Heart right ventricle (tissue), 16 donors: ENCODE data around the gene TTC23. TPM values are rescaled to one million over a fixed set of nuclear protein-coding genes. Genes with fewer than 3 reads are reported as not detected.

ENCODE experiments used
- ATAC-seq, 8 donors: fragments of 200-7000 bp; cut with Tn5 transposase; one replicate each; pipeline ENCODE4 v1.9.1; 2020; ENCODE audit warnings: mild to moderate bottlenecking in 8 of 8, moderate library complexity in 8 of 8, moderate number of reproducible peaks in 1 of 8
- DNase-seq, 2 donors: peaks; one replicate each; pipeline ENCODE4 v3.0.0-alpha.2; 2020
- H3K27ac ChIP-seq, 10 donors: fragments of 200-600 bp; sonication (generic) in 2 of 10; one replicate each; pipeline versions ENCODE4 v1.5.0 to v1.8.0; 2020 to 2022; ENCODE audit warnings: mild to moderate bottlenecking in 3 of 10
- H3K27me3 ChIP-seq, 7 donors: fragments of 200-600 bp; one replicate each; pipeline ENCODE4 v1.8.0; 2021 to 2022; ENCODE audit warnings: mild to moderate bottlenecking in 2 of 7
- H3K36me3 ChIP-seq, 9 donors: fragments of 200-600 bp; sonication (generic) in 1 of 9; one replicate each; pipeline versions ENCODE4 v1.5.0 to v1.8.0; 2020 to 2022; ENCODE audit warnings: mild to moderate bottlenecking in 2 of 9
- H3K4me1 ChIP-seq, 9 donors: fragments of 200-600 bp; sonication (generic) in 1 of 9; one replicate each; pipeline versions ENCODE4 v1.5.0 to v1.8.0; 2020 to 2022; ENCODE audit warnings: mild to moderate bottlenecking in 4 of 9
- H3K4me3 ChIP-seq, 10 donors: fragments of 200-600 bp; sonication (generic) in 2 of 10; one replicate each; pipeline versions ENCODE4 v1.5.0 to v1.8.0; 2020 to 2022; ENCODE audit warnings: mild to moderate bottlenecking in 7 of 10, moderate library complexity in 2 of 10
- H3K9me3 ChIP-seq, 11 donors: fragments of 200-600 bp in 10 of 11; sonication (generic) in 2 of 11; one replicate each; pipeline versions ENCODE4 v1.5.0 to v1.8.0; 2013 to 2022; ENCODE audit warnings: mild to moderate bottlenecking in 2 of 11, control low read depth in 1 of 11, moderate library complexity in 1 of 11
- CTCF ChIP-seq, 9 donors: fragments of 200-600 bp; sonication (generic) in 2 of 9; IDR thresholded peaks; one replicate each; pipeline versions ENCODE4 v1.5.0 to v1.8.0; 2021 to 2022; ENCODE audit warnings: antibody characterized with exemption in 9 of 9, mild to moderate bottlenecking in 5 of 9, moderate library complexity in 1 of 9
- WGBS, 2 donors: extraction: QIAGEN DNeasy Blood & Tissue Kit; methylation state at CpG; one replicate each; pipeline ENCODE4 v1.1.7; 2013; ENCODE audit warnings: inconsistent platforms in 1 of 2; 5-methylcytosine and 5-hydroxymethylcytosine counted together
- intact Hi-C, 10 donors: fragments of 100-400 bp; cut with DNase I; formaldehyde crosslinking; loops; one replicate each; pipeline versions ENCODE4 v1.11.1 to v1.14.2; 2022
- polyA plus RNA-seq, 2 donors: library from polyadenylated mRNA; stranded (reverse); fragments of 200-250 nt; gene quantifications; one replicate each; pipeline ENCODE4 v1.2.3, GENCODE V29; 2013
- total RNA-seq, 10 donors: library from RNA; stranded (reverse); fragmentation: NEBNext Ultra II Directional in 3 of 10; extraction: Animal tissue kit (Norgen Biotek cat#: 25700) in 3 of 10; gene quantifications; one replicate each; pipeline versions ENCODE4 v1.2.1 to v1.2.4, GENCODE V29; 2021 to 2023
- donor health status: Arrhythmogenic right ventricular cardiomyopathy.
- donor health status: ischemic (EF 13 %, LVEDD 7.1; RV severe dilation, severe dysfunction).
- donor health status: healthy with polysubstance abuse.
- donor health status: DM: no; HTN: yes; CAD: no.
- donor health status: DM: no; HTN: no; CAD: no.
- donor health status: ischemic (EF 25% LVEDD 6.9; RV normal size, moderate dysfunction).
- donor health status: ischemic (EF 25% LVEDD 5.7; RV mildly dilated, moderate dysfunction).
- donor health status: healthy.
- donor health status: DM: yes; HTN: yes; CAD: no.
- donor health status: Ischemic cardiomyopathy.
- donor health status: ischemic (EF 35%, LVEDD 5.7; RV mildly dilated, moderate dysfunction).
- donor health status: nonischemic (EF 11% LVEDD 7.7; RV severe dilation, severe dysfunction).
- donor health status: DM: yes; HTN: yes; CAD: no.
- donor health status: PGD.
- donor health status: ischemic (EF 29% LVEDD 5.4; RV normal size, mild dysfunction).
- donor health status: nonischemic (EF 23%, LVEDD 6.1; RV moderate dilation, normal function).

The TTC23 gene
- total and polyA plus RNA-seq, 12 donors = 6.0 to 16.9 (median 10.9) TPM

GRCh38 chr15:99224372-99225214 lies 24.8 kb downstream of the TTC23 start:
- WGBS, 2 donors = 94 to 95% methylated on average over 6 of the region's 6 CpGs

GRCh38 chr15:99213187-99213811 lies 36.1 kb downstream of the TTC23 start:
- peak; percentile 74 to 91 (median 86) for ATAC-seq
- 0% methylated on average over 1 of the region's 1 CpG for WGBS, 2 donors
- peak; percentile 80 to 96 (median 94) for TF ChIP-seq CTCF (IDR thresholded peaks at IDR 0.05)

More at GRCh38 chr15:99224372-99225214, 24.8 kb downstream of the TTC23 start:
- TF ChIP-seq CTCF (IDR thresholded peaks at IDR 0.05) = no peak
- Histone ChIP-seq H3K9me3 (no peaks in the 10 kb centered on the region), H3K4me3 (no peak overlapping the region), H3K36me3 (peaks cover 0 to 93% (median 13%) of the 10 kb centered on the region in 9 donors), H3K27ac (no peak overlapping the region), H3K27me3 (no peaks in the 10 kb centered on the region), H3K4me1 (no peaks in the 10 kb centered on the region)
- ATAC-seq (no peak), DNase-seq (no peak)
- intact Hi-C loops = no loop called here

GRCh38 chr15:99212406-99212805 lies 37.0 kb downstream of the TTC23 start:
- H3K4me3 ChIP-seq = no peak overlapping the region
- peak overlapping the region in 7 of 10 donors; percentile 7 to 80 (median 42) for H3K27ac ChIP-seq
- H3K36me3 ChIP-seq = peaks cover 0 to 53% (median 4%) of the 10 kb centered on the region in 9 donors
- peaks cover 0 to 23% (median 9%) of the 10 kb centered on the region in 9 donors for H3K4me1 ChIP-seq
- H3K9me3 ChIP-seq = no peaks in the 10 kb centered on the region
- no peak for TF ChIP-seq CTCF (IDR thresholded peaks at IDR 0.05)
- peak in 1 of 2 donors; percentile 35 for DNase-seq
- 63 to 74% methylated on average over 7 of the region's 7 CpGs for WGBS, 2 donors
- peak; percentile 62 to 94 (median 86) for ATAC-seq
- intact Hi-C loops = loop anchor here in 9 of 10 donors (2.0 to 10.0 kb wide), 7 partner anchors 40 to 112 kb away; partner anchors contain the start of gene SYNM (in 1 of the 9)
- H3K27me3 ChIP-seq = no peaks in the 10 kb centered on the region

More at GRCh38 chr15:99213187-99213811, 36.1 kb downstream of the TTC23 start:
- H3K27ac ChIP-seq = peak overlapping the region in 7 of 10 donors; percentile 7 to 80 (median 42)
- H3K4me3 ChIP-seq = no peak overlapping the region
- peaks cover 0 to 62% (median 5%) of the 10 kb centered on the region in 9 donors for H3K36me3 ChIP-seq
- peak; percentile 77 to 84 for DNase-seq
- intact Hi-C loops = loop anchor here (1.0 to 10.0 kb wide), 10 partner anchors 41 to 113 kb away; partner anchors contain the start of gene SYNM (in 1 of the 10)
- H3K9me3 ChIP-seq = no peaks in the 10 kb centered on the region
- peaks cover 0 to 23% (median 9%) of the 10 kb centered on the region in 9 donors for H3K4me1 ChIP-seq
- no peaks in the 10 kb centered on the region for H3K27me3 ChIP-seq

- TF ChIP-seq CTCF (IDR thresholded peaks at IDR 0.05) = no peak
- no peak for DNase-seq
- ATAC-seq = peak in 5 of 8 donors; percentile 26 to 56 (median 43)
- H3K4me1 ChIP-seq = peaks cover 0 to 23% (median 9%) of the 10 kb centered on the region in 9 donors
- H3K27ac ChIP-seq = peak overlapping the region in 6 of 10 donors; percentile 2 to 80 (median 46)
- no peaks in the 10 kb centered on the region for H3K9me3 ChIP-seq
- H3K36me3 ChIP-seq = peaks cover 0 to 48% (median 4%) of the 10 kb centered on the region in 9 donors
- intact Hi-C loops = loop anchor here in 9 of 10 donors (2.0 to 10.0 kb wide), 7 partner anchors 40 to 111 kb away; partner anchors contain the start of gene SYNM (in 1 of the 9)
- H3K27me3 ChIP-seq = no peaks in the 10 kb centered on the region
- WGBS, 2 donors = 72 to 81% methylated on average over 4 of the region's 4 CpGs
- no peak overlapping the region for H3K4me3 ChIP-seq
These were observed 37.5 kb downstream of the TTC23 start for GRCh38 chr15:99211926-99212325.
